GM12878 (cell line): ENCODE data around the gene USH2A.

ENCODE experiments used
- HCFC1 ChIP-seq: fragments of 150-350 bp; IDR thresholded peaks from 2 replicates; pipeline ENCODE4 v1.6.1; 2014; ENCODE audit warnings: low read length
- POLR2AphosphoS5 ChIP-seq: IDR thresholded peaks from 2 replicates; pipeline ENCODE4 v1.6.1; 2011; ENCODE audit warnings: mild to moderate bottlenecking, low read length, inconsistent platforms
- TF ChIP-seq, protein P1 (sequence below), 3 experiments: IDR thresholded peaks in 2 of 3; conservative IDR thresholded peaks in 1 of 3; 2 replicates each; pipeline ENCODE4 v1.5.1; 2011; ENCODE audit warnings: low read depth in 3 of 3, low read length in 3 of 3, mild to moderate bottlenecking in 3 of 3, control low read depth in 2 of 3, moderate library complexity in 2 of 3, inconsistent platforms in 1 of 3, mixed read lengths in 1 of 3; ENCODE audit not compliant: control insufficient read depth in 2 of 3, insufficient read depth in 1 of 3; ENCODE audit errors: extremely low read depth in 1 of 3

- TF ChIP-seq, protein P1, sequence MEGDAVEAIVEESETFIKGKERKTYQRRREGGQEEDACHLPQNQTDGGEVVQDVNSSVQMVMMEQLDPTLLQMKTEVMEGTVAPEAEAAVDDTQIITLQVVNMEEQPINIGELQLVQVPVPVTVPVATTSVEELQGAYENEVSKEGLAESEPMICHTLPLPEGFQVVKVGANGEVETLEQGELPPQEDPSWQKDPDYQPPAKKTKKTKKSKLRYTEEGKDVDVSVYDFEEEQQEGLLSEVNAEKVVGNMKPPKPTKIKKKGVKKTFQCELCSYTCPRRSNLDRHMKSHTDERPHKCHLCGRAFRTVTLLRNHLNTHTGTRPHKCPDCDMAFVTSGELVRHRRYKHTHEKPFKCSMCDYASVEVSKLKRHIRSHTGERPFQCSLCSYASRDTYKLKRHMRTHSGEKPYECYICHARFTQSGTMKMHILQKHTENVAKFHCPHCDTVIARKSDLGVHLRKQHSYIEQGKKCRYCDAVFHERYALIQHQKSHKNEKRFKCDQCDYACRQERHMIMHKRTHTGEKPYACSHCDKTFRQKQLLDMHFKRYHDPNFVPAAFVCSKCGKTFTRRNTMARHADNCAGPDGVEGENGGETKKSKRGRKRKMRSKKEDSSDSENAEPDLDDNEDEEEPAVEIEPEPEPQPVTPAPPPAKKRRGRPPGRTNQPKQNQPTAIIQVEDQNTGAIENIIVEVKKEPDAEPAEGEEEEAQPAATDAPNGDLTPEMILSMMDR (IDR thresholded peaks at IDR 0.05 in 2 of 3, conservative IDR thresholded peaks at IDR 0.05 in 1 of 3; ENCODE audit: control insufficient read depth in 2 of 3, extremely low read depth in 1 of 3, insufficient read depth in 1 of 3, low read depth in 3 of 3, low read length in 3 of 3): no peak
- TF ChIP-seq POLR2AphosphoS5: no peak
- TF ChIP-seq HCFC1: no peak
These were observed 97.9 kb downstream of the USH2A start for GRCh38 chr1:216325336-216325735.
